HG03108 (cell line): ENCODE measurements around the gene TRIP12.
"Not testable (repeated sequence)": the region's sequence is repeated elsewhere in the genome, so short reads cannot be mapped to it uniquely, and the experiment has no call there.

Source experiments
- ATAC-seq: cut with Tn5 transposase; IDR thresholded peaks from one replicate; pipeline ENCODE4 v1.9.1; 2021; ENCODE audit warnings: moderate library complexity; ENCODE audit not compliant: unreplicated experiment

TRIP12 gene

DNA sequence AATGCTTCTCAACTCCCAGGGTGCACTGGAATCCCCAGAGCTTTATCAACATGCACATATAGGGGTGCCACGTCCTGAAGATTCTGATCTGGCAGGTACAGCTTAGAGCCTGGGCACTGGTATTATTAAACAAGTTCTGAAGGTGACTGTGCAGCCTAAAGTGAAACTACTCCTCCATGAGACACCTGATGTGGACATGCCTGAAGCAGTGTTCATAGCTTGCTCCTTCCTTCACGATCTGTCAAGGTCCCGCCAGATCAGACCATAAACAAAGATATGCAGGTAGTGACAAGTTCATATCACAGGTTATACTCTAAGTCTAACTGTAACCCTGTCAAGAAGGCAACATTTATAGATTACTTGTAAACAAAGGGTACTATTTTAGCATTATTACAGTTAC, 142.2 kb downstream of the TRIP12 start:
- ATAC-seq = no peak

DNA sequence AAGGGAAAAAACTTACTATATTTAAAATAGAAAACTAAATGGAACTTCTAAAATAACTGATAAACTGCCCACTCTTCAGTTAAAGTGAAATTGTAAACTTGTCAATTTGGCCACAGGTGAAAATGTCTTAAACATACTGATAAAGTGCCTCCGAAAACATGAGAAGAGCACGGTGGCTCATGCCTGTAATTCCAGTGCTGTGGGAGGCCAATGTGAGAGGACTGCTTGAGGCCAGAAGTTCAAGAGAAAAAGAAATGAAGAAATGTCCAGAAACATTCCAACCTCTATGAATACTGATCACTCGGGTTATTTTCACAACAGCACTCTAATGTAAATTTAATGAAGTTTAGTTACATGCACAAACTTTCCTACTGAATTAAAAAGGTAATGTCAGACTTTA, 144.1 kb downstream of the TRIP12 start:
- no peak for ATAC-seq

DNA sequence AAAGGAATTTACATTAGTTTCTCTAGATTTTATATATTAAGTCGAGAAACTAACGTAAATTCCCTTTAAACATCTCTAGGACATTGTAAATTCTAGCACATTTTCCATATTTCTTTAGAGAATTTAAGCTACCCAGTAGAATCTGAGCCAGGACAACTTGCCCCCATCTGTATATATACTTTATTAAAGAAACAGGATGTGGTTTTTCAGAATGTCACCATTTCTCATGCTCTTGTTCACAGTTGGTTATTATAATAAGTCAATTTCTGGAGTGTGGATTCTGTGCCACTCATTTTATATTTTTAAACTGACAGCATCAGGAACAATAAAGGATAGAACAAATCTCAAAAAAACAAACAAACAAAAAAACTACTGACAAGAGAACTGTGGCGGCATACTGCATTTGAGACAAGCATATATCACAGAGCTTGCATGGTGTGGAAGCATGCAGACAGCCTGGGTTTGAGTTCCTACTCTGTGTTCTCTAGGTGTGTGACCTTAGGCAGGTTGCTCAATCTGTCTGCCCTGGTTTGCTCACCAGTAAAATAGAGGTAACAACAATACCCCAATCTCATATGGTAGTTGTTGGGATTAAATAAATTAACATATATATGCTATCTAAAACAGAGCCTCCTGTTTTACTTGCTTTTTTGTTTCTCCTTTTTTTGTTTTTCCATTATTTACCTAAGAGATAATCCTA, 146.0 kb downstream of the TRIP12 start:
- no peak for ATAC-seq

DNA sequence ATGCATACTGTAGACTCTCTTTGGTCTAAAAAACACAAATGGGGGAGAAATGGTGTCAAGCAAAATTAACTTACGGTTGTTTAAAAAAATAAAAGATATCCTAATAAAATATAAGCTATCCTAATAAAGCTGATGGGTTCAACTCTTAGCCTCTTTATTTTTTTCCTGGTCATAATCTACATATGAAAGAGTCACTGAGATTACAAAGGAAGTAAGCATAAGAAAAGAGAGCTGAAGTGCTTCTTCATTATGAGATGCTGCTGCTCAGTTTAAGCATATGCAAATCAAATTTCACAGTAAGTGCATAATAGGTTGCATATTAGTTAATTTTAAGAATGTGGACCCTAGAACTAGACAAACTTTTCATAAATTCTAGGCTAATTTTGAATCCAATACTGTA, 147.6 kb downstream of the TRIP12 start:
- no peak for ATAC-seq

DNA sequence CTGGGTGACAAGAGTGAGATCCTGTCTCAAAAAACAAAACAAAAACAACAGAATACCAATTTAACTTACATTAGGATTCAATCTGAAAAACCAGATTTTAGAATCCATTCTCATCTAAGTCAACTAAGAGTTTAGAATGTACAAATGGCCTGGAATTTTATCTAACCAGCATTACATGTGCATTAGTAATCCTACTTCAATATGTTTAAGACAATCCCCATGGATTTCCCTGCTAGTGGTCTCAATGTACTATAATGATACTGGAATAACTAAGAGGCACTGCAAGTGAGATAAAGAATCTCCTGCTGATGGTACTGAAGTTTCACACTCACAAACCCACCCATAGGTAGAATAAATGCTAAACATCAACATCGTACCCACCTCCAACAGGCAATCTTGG, 153.6 kb downstream of the TRIP12 start:
- no peak for ATAC-seq

DNA sequence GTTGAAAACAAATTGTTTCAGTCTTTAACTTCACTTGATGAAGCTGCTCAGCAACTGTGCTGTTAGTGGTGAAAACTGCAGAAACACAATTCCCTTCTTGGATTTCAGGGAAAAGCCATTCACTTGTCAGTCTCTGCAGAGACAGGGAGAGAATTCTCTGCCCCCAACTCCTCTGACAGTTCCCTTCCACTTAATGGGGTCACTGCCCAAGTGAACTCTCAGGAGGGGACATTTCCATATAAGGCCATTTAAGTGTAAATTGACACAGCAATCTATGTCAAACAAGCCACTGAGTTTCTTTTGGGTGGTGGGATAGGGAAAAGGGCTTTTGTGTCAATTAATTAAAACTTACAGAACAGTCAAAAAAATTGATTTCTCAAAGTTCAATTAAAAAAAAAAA, 156.1 kb downstream of the TRIP12 start:
- ATAC-seq = no peak

DNA sequence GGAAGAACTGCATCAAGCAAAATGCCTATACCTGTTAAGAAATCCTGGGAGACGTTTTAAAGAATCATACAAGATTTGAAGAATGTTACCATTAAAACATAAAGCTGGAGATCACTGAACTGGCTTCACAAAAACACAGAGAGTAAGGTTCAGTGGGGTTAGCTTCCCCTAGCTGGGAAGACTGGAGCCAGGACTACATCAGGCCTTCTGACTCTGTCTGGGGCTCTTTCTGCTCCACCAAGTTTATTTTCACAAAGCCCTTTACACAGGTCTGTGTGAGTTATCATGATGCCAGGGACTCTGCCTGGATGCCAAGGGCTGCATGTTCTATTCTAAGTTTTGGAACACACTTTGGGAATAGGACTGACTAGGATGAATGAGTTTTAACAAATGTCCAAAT, 160.1 kb downstream of the TRIP12 start:
- ATAC-seq = no peak

DNA sequence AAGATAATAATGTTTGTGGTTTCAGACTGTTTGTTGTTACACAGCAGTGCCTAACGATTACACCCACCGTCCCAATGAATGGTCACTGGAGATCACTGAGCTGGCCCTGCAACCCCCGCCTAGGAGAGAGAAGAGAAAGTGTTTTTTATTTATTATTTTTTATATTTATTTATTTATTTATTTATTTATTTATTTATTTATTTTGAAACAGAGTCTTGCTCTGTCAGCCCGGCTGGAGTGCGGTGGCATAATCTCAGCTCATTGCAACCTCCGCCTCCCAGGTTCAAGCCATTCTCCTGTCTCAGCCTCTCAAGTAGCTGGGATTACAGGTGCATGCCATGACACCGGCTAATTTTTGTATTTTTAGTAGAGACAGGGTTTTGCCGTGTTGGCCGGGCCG, 164.3 kb downstream of the TRIP12 start:
- not testable (repeated sequence) for ATAC-seq

DNA sequence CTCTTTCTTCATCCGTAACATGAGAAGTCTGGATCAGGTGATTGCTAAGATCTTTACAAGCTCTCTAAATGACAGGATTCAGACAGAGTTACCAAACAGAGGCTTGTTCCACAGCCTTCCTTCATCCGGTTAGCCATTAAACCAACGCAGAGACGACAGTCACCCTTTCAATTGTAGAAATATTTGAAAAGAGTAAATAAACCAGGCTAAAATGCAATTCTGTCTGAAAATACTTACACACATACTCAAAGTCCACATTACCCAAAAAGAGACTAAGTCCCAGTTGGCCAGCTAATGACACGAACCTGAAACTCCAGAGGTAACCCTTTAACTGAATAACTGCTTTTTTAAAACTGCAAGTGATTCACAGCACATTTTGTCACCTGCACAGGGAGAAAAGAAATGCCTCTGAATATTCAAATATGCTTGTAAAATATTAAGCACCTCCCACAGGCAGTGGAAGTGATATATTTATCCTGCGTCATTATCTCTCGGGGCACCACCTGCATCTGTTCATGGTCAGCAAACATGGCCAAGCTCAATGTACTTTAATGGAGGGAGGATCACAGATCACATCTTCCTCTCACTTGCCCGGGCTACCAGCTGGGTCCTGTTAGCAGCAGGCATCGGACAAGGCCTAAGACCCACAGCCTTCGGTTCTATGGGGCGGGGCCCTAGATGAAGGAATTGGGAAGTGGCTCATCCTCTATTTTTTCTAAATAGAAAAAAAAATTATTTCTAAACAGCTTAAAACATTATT, 168.7 kb downstream of the TRIP12 start:
- ATAC-seq = no peak

DNA sequence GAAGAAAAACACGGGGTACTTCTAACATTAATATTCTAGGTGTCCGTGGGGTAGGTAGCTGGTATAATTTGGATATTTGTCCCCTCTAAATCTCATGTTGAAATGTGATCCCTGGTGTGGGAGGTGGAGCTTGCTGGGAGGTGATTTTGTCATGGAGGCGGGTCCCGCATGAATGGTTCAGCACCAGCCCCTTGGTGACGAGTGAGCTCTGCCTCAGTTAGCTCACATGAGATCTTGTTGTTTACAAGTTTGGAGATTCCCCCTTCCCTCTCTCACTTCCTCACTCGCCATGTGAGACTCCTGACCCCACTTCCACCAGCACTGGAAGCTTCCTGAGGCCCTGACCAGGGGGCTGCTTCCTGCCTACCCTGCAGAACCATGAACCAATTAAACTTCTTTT, 172.0 kb downstream of the TRIP12 start:
- no peak for ATAC-seq

DNA sequence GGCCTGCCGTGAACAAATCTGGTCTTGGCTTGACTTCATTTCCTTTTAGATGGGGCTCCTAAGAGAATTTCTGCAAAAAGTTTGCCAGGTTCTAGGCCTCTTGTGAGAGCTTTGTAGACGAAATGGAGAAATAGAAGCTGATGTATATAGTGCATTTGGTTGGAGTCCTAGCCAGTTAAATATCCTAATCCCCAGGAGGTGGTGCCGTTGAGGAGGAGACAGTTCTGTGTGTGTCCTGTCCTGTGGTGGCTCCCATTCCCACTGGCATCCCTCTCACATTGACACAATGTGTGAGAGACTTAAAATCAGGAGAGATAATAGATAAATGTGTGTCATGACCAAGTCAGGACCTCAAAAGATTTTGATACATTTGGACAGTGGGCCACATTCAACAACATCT, 172.9 kb downstream of the TRIP12 start:
- no peak for ATAC-seq

DNA sequence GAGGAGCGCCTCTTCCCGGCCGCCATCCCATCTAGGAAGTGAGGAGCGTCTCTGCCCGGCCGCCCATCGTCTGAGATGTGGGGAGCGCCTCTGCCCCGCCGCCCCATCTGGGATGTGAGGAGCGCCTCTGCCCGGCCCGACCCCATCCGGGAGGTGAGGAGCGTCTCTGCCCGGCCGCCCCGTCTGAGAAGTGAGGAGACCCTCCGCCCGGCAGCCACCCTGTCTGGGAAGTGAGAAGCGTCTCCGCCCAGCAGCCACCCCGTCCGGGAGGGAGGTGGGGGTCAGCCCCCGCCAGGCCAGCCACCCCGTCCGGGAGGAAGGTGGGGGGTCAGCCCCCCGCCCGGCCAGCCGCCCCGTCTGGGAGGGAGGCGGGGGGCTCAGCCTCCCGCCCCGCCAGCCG, 179.1 kb downstream of the TRIP12 start:
- ATAC-seq = not testable (repeated sequence)

DNA sequence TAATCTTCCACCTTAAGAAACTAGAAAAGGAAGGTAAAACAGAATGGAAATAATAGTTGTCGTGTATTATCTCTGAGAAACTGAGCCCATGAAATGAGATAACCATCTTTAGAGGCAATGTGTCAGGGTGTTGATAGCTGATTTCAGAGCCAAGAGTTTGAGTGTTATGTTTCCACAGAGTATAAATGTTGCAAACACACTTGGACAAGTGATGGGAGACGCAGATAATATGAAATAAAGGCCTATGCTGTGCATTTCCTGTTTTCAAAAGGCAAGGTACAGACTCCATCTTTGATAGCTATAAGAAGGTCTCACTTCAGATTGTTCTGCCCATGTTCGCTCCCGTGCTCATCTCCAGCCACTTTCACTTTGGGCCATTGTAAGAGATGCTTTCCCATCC, 181.5 kb downstream of the TRIP12 start:
- no peak for ATAC-seq

DNA sequence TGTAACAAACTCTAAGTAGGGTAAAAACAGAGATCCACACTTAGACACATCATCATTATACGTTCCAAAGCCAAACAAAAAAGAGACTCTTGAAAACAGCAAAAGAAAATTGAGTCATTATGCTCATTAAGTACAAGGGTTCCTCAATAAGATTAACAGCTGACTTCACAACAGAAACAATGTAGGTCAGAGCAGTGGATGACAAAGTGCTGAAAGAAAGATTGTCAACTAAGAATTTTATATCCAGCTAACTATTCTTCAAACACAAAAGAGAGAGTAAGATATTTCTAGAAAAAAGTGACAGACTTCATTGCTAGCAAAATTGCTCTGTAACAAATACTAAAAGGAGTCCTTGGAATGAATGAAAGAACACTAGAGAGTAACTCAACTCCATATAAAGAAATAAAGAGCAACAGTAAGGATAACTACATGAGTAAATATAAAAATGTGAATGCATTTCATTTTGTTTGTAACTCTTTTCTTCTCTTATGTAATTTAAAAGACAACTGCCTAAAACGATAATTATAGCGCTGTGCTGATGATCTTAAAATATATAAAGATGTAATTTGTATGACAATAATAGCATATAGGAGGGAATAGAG, 183.7 kb downstream of the TRIP12 start:
- no peak for ATAC-seq

DNA sequence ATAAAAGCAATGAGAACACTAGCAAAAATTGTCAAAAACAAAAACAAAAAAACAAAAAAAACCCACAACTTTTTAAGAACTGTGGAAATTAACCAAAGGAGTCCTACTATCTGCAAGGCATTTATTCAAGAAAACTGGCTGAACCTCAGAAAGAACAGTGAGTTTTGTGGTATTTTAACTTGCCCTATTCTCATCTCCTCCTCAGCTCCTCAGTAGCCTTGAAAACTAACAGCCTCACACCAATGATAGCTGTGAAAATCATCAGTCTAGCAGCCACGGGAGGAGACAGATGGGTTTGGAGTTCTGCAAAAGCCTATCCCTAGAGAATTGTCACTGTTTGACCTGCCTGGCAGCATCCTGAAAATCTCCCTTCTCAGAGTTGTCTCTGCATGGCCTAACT, 187.4 kb downstream of the TRIP12 start:
- no peak for ATAC-seq

DNA sequence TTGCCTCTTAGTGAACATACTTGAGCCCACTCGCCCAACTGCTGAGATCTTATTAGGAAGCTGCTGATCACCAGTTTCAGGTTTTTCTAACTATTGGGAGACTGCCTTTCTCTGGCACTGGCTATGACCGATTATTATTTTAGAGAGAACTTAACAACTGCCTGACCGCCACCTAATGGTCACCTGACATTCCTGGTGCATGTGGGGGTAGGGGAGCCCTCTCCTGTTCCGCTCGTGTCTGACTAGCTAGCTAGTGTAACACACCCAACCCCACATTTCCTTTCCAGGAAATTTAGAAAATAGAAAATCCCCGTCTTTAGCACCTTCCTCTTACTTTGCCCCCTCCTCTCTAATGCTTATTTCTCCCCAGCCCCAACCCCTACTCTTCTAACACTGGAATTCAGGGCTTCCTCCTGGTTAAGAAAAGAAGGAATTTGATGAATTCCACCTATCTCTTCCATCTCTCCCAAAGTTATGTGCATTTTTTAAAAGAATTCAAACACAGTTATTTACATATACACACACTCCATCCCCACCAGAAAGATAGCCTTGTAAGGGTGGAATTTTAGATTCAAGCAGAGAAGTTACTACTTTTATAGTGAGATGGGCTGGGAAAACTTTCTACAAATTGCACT, 188.1 kb downstream of the TRIP12 start:
- no peak for ATAC-seq

DNA sequence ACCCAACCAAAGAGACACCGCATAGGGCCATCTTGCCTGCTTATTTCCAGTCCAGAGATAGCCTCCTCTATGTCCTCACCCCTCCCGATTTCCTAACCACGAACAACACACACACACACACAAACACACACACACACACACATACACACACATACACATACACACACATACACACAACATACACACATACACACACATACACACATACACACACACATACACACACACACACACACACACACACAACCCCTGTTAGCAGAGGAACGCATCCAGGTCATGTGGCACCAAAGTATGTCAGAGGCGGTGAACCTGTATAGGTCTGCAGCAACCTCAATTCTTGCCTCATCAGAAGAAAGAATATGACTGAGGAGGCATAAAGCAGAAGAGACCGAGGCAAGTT, 188.9 kb downstream of the TRIP12 start:
- ATAC-seq = no peak

DNA sequence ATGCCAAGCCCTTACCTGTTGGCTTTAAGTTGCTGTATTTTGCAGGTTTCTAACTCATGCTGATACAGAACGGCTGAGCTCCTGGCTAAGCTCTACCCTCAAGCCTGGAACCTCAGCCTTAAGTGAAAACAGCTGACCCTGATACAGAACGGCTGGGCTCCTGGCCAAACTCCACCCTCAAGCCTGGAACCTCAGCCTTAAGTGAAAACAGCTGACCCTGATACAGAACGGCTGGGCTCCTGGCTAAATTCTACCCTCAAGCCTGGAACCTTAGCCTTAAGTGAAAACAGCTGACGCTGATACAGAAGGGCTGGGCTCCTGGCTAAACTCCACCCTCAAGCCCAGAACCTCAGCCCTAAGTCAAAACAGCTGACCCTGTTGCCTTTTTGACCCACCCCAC, 189.9 kb downstream of the TRIP12 start:
- no peak for ATAC-seq

DNA sequence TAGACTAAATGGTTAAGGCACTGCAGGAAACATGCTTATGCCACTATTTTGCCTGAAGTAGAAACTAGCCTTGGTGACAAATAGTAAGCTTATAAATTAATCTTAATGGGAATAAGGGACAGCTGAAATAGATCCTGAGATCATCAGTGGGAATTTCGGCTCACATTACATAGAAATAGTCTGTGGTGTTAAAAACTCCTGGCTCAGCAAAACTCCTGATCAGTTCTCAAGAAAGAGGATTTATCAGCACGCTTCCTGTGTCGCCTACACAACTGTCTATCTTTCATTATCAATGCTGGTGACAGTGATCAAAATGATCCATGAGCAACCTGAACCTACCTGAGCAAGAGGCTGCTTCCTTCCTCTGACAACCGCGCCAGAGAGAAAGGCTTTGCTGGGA, 190.4 kb downstream of the TRIP12 start:
- no peak for ATAC-seq

DNA sequence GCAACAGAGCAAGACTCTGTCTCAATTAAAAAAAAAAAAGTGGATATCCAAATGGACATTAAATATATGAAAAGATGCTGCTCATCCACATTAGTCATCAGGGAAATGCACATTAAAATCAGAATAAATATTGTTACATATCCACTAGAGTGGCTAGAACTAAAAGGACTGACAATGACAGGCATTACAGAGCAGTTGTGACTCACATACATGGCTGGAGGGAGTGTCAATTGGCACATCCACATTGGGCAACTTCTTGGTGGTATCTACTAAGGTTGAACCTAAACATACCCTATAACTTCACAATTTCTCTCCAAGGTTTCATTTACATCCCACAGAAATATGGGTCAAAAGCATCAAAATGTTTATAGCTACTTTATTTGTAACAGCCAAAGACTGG, 193.4 kb downstream of the TRIP12 start:
- ATAC-seq = no peak

DNA sequence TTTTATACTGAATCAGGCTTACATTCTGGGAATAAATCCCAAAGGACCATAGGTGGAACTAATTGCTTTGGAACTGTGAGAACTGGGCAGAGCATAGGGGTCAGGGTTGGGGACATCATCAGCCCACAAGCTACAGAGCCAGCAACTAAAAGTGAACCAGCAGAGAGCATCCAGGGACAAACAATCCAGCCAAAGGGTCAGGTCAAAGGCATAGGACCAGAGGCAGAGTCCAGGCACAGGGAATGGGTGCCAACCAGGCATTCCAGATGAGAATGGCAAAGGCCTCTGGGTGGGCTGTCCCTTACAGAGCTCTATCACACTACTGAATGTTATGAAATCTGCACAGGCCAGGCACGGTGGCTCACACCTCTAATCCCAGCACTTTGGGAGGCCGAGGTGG, 195.2 kb downstream of the TRIP12 start:
- ATAC-seq = no peak
